Fibroblast of pulmonary artery (primary cell): ENCODE data around the gene GAB2.
A peak's percentile ranks its signal among the peaks of the same experiment; 100 is the strongest.

Source experiments
- DNase-seq: peaks from one replicate; pipeline ENCODE4 v3.0.0-alpha.2; 2010; ENCODE audit warnings: low read depth
- H3K4me3 ChIP-seq: replicated peaks from 2 replicates; pipeline ENCODE4 v1.5.1; 2011; ENCODE audit warnings: low read depth, mild to moderate bottlenecking, control low read depth, low read length, moderate library complexity
- TF ChIP-seq, protein P1 (sequence below): IDR thresholded peaks from 2 replicates; pipeline ENCODE4 v1.5.1; 2011; ENCODE audit warnings: mild to moderate bottlenecking, control low read depth, low read length, inconsistent platforms; ENCODE audit errors: missing control alignments

The GAB2 gene

DNA sequence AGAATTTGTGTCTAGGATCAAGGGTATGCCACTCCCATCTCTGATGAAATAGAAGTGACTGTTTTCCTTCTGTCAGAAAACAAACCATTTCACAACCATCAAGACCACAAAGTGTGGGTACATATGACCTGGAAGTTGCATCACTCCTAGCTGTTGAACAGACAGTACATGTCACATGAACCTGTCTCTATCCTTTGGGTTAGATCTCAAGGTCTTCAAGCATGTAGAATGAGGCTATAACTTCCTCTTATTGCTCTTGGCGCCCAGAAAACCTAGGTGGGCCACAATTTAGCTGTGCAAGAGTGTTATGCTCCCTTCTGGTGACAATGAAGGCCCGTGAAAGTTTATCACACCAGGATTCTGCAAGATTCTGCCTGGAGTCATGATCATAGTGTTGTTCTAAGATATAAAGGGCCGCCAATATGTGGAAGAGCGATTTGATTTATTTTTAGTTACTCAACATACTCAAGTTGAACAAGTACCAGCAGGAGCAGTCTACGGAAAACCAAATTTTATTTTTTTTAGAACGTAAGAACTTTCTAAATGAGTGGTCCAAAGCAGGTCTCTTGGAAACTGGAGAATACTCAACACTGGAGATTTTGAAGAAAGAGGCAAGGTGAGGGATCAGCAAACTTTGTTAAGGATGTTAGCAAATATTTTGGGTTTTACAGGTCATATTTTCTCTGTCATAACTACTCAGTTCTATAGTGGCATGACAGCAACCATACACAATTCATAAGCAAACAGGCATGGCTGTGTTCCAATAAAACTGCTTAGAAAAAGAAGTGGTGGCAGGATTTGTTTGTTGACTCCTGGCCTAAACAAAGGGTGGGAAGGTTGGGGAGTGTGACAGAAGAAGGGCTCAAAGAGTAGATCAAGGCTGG is 127.1 kb downstream of the GAB2 start:
- TF ChIP-seq, protein P1, sequence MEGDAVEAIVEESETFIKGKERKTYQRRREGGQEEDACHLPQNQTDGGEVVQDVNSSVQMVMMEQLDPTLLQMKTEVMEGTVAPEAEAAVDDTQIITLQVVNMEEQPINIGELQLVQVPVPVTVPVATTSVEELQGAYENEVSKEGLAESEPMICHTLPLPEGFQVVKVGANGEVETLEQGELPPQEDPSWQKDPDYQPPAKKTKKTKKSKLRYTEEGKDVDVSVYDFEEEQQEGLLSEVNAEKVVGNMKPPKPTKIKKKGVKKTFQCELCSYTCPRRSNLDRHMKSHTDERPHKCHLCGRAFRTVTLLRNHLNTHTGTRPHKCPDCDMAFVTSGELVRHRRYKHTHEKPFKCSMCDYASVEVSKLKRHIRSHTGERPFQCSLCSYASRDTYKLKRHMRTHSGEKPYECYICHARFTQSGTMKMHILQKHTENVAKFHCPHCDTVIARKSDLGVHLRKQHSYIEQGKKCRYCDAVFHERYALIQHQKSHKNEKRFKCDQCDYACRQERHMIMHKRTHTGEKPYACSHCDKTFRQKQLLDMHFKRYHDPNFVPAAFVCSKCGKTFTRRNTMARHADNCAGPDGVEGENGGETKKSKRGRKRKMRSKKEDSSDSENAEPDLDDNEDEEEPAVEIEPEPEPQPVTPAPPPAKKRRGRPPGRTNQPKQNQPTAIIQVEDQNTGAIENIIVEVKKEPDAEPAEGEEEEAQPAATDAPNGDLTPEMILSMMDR, result no peak
- H3K4me3 ChIP-seq, result no peak overlapping the region
- DNase-seq, result peak; percentile 96

DNA sequence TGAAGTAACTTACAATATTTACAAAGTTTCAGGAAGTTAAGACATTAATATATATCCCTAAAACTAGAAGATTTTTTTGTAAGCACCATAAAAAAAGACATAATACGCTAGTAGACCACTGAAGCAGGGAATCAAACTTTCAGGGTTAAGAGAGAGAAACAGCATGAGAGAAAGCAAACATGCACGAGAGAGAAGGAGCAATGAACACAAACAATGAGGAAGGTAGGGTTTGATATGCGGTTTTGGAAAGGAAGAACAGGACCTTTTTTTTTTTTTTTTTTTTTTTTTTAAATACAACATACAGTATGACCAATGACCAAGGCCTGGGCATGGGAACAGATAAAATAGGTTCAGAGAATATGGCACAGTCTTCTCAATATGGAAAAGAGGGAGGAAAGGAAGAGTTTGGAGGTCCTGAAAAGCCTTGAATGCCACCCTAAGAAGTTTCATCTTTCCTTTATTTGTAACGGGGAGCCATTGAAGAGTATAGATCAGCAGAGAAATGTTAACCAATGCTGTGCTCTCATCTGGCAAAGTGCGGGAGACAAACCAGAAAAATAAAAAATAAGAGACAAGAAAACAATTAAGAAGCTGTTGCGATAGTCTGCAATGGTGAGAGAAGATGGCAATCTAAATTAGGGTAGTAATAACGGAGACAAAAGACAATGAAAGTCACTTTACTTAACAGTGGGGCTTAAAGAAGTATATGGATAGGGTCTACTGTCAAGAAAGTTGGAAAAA is 127.9 kb downstream of the GAB2 start:
- no peak overlapping the region for H3K4me3 ChIP-seq
- DNase-seq, result no peak
- TF ChIP-seq, protein P1, result no peak

DNA sequence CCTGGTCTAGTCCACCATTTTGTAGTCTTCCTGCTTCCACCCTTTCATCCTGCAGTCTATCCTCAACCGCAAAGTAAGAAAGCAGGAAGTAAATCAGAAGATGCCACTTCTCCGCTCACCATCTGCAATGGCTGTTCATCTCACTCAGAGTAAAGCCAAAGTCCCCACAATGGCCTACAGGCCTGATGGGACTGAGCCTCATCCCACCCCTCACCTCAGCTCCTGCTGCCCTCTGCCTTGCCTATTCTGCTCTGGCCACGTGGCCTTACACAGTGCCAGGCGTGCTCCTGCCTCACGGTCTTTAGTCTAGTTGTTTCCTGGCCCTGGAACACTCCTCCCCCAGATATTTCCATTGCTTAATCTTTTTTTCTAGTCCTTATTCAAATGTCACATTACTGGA is 133.4 kb downstream of the GAB2 start:
- TF ChIP-seq, protein P1, result no peak

DNA sequence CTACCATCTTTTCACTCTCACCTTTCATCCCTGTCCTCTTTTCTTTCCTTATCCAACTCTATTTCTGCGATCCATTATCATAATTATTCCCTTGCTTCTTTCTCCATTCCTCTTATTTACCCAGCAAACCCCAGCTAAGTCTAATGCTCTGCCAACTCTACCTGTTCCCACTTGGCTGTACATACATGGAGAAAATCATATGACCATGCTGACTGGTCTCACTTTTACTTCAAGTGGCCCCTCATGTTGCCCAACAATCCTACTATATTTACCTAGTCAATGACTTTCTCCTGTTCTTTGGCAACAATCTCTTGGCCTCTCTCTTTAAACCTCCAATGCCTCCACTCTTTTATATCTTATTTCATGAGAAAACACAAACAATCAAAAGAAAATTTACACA is 134.8 kb downstream of the GAB2 start:
- DNase-seq, result no peak
- H3K4me3 ChIP-seq, result no peak overlapping the region
- TF ChIP-seq, protein P1, result no peak

More for the DNA sequence above, 133.4 kb downstream of the GAB2 start:
- no peak for DNase-seq
- no peak overlapping the region for H3K4me3 ChIP-seq

DNA sequence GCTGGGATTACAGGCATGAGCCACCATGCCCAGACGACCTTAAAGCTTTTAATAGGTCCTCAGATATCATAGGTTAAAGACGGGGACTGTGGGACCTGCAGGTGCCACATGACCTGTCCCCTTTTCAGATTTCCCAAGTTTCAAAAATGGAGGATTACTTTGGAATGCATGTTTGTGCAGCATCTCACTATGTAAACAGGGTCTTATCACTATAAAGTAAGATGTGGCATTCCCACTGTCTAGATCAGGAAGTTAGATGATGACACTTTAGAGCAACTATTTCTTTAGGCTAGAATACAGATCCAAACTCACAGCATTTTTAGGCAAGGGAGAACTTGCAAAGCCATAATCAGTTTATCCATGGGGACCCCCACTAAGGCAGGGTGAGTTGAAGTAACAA is 136.1 kb downstream of the GAB2 start:
- H3K4me3 ChIP-seq, result no peak overlapping the region
- TF ChIP-seq, protein P1, result no peak
- DNase-seq, result peak; percentile 26

DNA sequence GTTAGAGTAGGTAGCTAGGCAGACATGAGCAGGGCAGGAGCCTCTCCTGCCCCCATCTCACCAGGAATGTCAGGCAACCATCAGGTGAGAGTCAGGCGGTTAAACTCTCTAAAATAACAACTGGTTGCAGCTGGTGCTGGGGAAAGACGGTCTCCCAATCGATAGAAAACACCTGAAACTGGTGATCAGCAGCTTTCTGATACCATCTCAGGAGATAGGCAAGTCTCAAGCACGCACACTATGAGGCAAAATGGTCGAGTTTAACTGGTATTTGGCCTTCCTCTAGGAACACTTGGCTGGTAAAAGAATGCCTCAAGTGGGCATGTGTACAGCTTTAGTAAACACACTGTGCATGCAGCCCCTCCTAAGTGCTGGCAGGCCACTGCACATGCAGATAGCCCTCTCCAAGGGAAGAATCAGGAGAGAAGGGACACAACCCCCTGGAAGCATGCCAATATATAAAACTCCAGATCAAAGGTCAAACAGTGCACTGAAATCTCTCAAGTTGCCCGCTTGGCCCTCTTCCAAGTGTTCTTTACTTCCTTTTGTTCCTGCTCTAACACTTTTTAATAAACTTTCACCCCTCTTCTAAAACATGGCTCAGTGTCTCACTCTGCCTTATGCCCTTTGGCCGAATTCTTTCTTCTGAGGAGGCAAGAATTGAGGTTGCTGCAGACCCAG is 140.2 kb downstream of the GAB2 start:
- no peak for DNase-seq
- no peak overlapping the region for H3K4me3 ChIP-seq
- TF ChIP-seq, protein P1, result no peak
